Naive thymus-derived CD4-positive, alpha-beta T cell (primary cell): ENCODE data around the gene CCR6. TPM values are rescaled to one million over a fixed set of nuclear protein-coding genes. Genes with fewer than 3 reads are reported as not detected.
A peak's percentile ranks its signal among the peaks of the same experiment; 100 is the strongest.

Experiments
- ATAC-seq: fragments of 150-1000 bp; cut with Tn5 transposase; 2 replicates; pipeline ENCODE4 v1.10.0; 2021; ENCODE audit warnings: mild to moderate bottlenecking, moderate library complexity
- CTCF ChIA-PET: fragments of 350-600 bp; sonication (Branson Sonifier 250); formaldehyde crosslinking; loops from one replicate; lab custom pipeline; 2021; ENCODE audit warnings: antibody characterized with exemption; lab: Charles Lee
- POLR2A ChIA-PET: fragments of 350-600 bp; sonication (Branson Sonifier 250); formaldehyde crosslinking; loops from one replicate; lab custom pipeline; 2021; ENCODE audit warnings: antibody characterized with exemption, inconsistent platforms; lab: Charles Lee
- DNase-seq, 9 donors: peaks; one replicate each; pipeline versions ENCODE4 v3.0.0 to v3.0.0-alpha.2; 2020 to 2022; ENCODE audit warnings: mixed read lengths in 1 of 9
- H3K27ac ChIP-seq: one replicate; pipeline ENCODE4 v1.7.0; 2013; ENCODE audit warnings: mild to moderate bottlenecking, low read depth, low read length, moderate library complexity
- H3K27me3 ChIP-seq, 2 donors: one replicate each; pipeline ENCODE4 v1.7.0; 2013; ENCODE audit warnings: low read length in 2 of 2, mild to moderate bottlenecking in 2 of 2, moderate library complexity in 2 of 2; ENCODE audit not compliant: control insufficient read depth in 2 of 2, insufficient read depth in 2 of 2
- H3K36me3 ChIP-seq, 3 experiments: 1 replicate in 2 of 3; 2 replicates in 1 of 3; pipeline ENCODE4 v1.7.0; 2013; ENCODE audit warnings: low read length in 3 of 3, mild to moderate bottlenecking in 3 of 3, moderate library complexity in 1 of 3; ENCODE audit not compliant: insufficient read depth in 3 of 3, control insufficient read depth in 2 of 3
- H3K4me1 ChIP-seq, 2 donors: one replicate each; pipeline ENCODE4 v1.7.0; 2013; ENCODE audit warnings: low read length in 2 of 2, mild to moderate bottlenecking in 2 of 2, moderate library complexity in 1 of 2; ENCODE audit not compliant: control insufficient read depth in 2 of 2, insufficient read depth in 2 of 2
- H3K4me3 ChIP-seq: 2 replicates; pipeline ENCODE4 v1.7.0; 2013; ENCODE audit warnings: mild to moderate bottlenecking, low read length
- H3K9me3 ChIP-seq, 3 experiments: 1 replicate in 2 of 3; 2 replicates in 1 of 3; pipeline ENCODE4 v1.7.0; 2013; ENCODE audit warnings: low read length in 3 of 3; ENCODE audit not compliant: control insufficient read depth in 2 of 3
- H3K27ac Mint-ChIP-seq, 9 donors: one replicate each; pipeline ENCODE4 v1.8.0; 2020 to 2022; ENCODE audit warnings: mixed read lengths in 9 of 9, mild to moderate bottlenecking in 8 of 9, moderate library complexity in 5 of 9, inconsistent platforms in 2 of 9
- H3K27me3 Mint-ChIP-seq, 5 donors: one replicate each; pipeline ENCODE4 v1.8.0; 2021 to 2022; ENCODE audit warnings: mixed read lengths in 5 of 5, mild to moderate bottlenecking in 1 of 5
- H3K36me3 Mint-ChIP-seq, 5 donors: one replicate each; pipeline ENCODE4 v1.8.0; 2020 to 2022; ENCODE audit warnings: mixed read lengths in 5 of 5, mild to moderate bottlenecking in 3 of 5, inconsistent platforms in 1 of 5
- H3K4me1 Mint-ChIP-seq, 7 donors: one replicate each; pipeline ENCODE4 v1.8.0; 2020 to 2022; ENCODE audit warnings: mixed read lengths in 7 of 7, mild to moderate bottlenecking in 3 of 7, inconsistent platforms in 1 of 7
- H3K4me3 Mint-ChIP-seq, 10 donors: one replicate each; pipeline ENCODE4 v1.8.0; 2020 to 2022; ENCODE audit warnings: mild to moderate bottlenecking in 10 of 10, mixed read lengths in 10 of 10, moderate library complexity in 6 of 10, inconsistent platforms in 2 of 10
- H3K9me3 Mint-ChIP-seq, 11 donors: one replicate each; pipeline ENCODE4 v1.8.0; 2020 to 2022; ENCODE audit warnings: mixed read lengths in 11 of 11, mild to moderate bottlenecking in 4 of 11, inconsistent platforms in 1 of 11, moderate library complexity in 1 of 11
- intact Hi-C, 2 donors: fragments of 100-400 bp; cut with micrococcal nuclease; formaldehyde crosslinking; loops; one replicate each; pipeline ENCODE4 v1.15.1; 2023
- polyA plus RNA-seq, 2 donors: library from polyadenylated mRNA; unstranded; fragments of 300-500 nt; fragmentation: Illumina TruSeq; gene quantifications; one replicate each; pipeline ENCODE4 v1.2.3, GENCODE V29; 2021
- total RNA-seq, 6 experiments: library from RNA in 5 of 6; stranded (reverse) in 5 of 6; gene quantifications; 1 replicate in 5 of 6; 2 replicates in 1 of 6; pipeline ENCODE4 v1.2.3 and lab custom pipeline; 2021 to 2026

CCR6 gene
- total and polyA plus RNA-seq, 7 experiments from 2014 or later = 0.15 to 4.1 (median 0.50) TPM; not detected in 1

- Histone ChIP-seq H3K36me3 (no peaks in the 10 kb centered on the region), H3K4me1 (peaks cover 0 to 4% of the 10 kb centered on the region in 2 donors), H3K4me3 (no peak overlapping the region), H3K27ac (no peak overlapping the region), H3K27me3 (no peaks in the 10 kb centered on the region), H3K9me3 (no peaks in the 10 kb centered on the region)
- intact Hi-C loops = loop anchor here in 1 of 2 donors (5.0 kb wide), 1 partner anchor 146 kb away; the partner anchor contains the start of gene CEP43
- Mint-ChIP-seq H3K27me3 (peaks cover 0 to 21% (median 7%) of the 10 kb centered on the region in 5 donors), H3K4me3 (no peak overlapping the region), H3K27ac (no peak overlapping the region), H3K4me1 (peaks cover 0 to 6% (median 3%) of the 10 kb centered on the region in 7 donors), H3K9me3 (no peaks in the 10 kb centered on the region), H3K36me3 (no peaks in the 10 kb centered on the region)
- ATAC-seq (no peak), DNase-seq (no peak)
- ChIA-PET CTCF (interaction anchor here (0.5 to 2.8 kb wide), 5 partner anchors 48 to 358 kb away, joined by 3 to 16 read pairs (median 3); no protein-coding TSS in a partner anchor), POLR2A (no interaction called here)
Observed at GRCh38 chr6:167143041-167143440, 20.1 kb downstream of the CCR6 start.

DNA sequence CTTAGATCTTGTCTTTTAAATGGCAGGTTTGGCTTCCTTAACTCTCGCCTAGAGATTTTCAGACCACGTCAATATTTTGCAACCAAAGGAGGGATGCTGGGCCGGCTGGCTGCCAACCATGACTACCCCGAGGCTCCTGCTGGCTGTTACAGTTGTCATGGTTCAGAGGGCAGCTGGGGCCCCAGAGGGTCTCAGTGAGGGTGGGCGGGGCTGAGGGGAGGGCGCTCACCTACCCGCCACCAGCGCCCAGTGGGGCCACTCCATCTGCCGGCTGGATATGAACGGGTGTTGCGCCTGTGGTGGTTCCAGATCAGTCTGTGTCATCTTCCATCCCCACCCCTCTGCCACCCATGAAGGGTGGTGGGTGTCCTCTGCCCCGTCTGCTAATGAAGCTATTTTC, 22.6 kb downstream of the CCR6 start:
- no peak overlapping the region for H3K27ac Mint-ChIP-seq
- H3K27ac ChIP-seq = no peak overlapping the region
- no peak for DNase-seq
- POLR2A ChIA-PET = no interaction called here
- no peaks in the 10 kb centered on the region for H3K36me3 Mint-ChIP-seq
- no peaks in the 10 kb centered on the region for H3K36me3 ChIP-seq
- CTCF ChIA-PET = interaction anchor here (1.2 kb wide), 1 partner anchor 370 kb away, joined by 3 read pairs; no protein-coding TSS in a partner anchor
- intact Hi-C loops = no loop called here
- peaks cover 0 to 6% (median 3%) of the 10 kb centered on the region in 7 donors for H3K4me1 Mint-ChIP-seq
- no peaks in the 10 kb centered on the region for H3K27me3 ChIP-seq
- no peaks in the 10 kb centered on the region for H3K9me3 ChIP-seq
- H3K4me3 ChIP-seq = no peak overlapping the region
- H3K4me3 Mint-ChIP-seq = no peak overlapping the region
- H3K4me1 ChIP-seq = peaks cover 0 to 4% of the 10 kb centered on the region in 2 donors
- no peaks in the 10 kb centered on the region for H3K9me3 Mint-ChIP-seq
- peaks cover 0 to 21% (median 3%) of the 10 kb centered on the region in 5 donors for H3K27me3 Mint-ChIP-seq
- ATAC-seq = no peak

GRCh38 chr6:167146135-167146534, 23.2 kb downstream of the CCR6 start:
- Mint-ChIP-seq H3K4me3 (peak overlapping the region in 2 of 10 donors; percentile 22 to 56), H3K9me3 (no peaks in the 10 kb centered on the region), H3K27me3 (peaks cover 0 to 21% (median 3%) of the 10 kb centered on the region in 5 donors), H3K36me3 (no peaks in the 10 kb centered on the region), H3K4me1 (peaks cover 0 to 6% (median 3%) of the 10 kb centered on the region in 7 donors), H3K27ac (no peak overlapping the region)
- DNase-seq = no peak
- Histone ChIP-seq H3K27ac (no peak overlapping the region), H3K36me3 (no peaks in the 10 kb centered on the region), H3K4me3 (no peak overlapping the region), H3K4me1 (peaks cover 1 to 4% of the 10 kb centered on the region in 2 donors), H3K27me3 (no peaks in the 10 kb centered on the region), H3K9me3 (no peaks in the 10 kb centered on the region)
- CTCF ChIA-PET = interaction anchor here (1.2 kb wide), 1 partner anchor 370 kb away, joined by 3 read pairs; no protein-coding TSS in a partner anchor
- POLR2A ChIA-PET = no interaction called here
- intact Hi-C loops = no loop called here
- ATAC-seq = no peak

DNA sequence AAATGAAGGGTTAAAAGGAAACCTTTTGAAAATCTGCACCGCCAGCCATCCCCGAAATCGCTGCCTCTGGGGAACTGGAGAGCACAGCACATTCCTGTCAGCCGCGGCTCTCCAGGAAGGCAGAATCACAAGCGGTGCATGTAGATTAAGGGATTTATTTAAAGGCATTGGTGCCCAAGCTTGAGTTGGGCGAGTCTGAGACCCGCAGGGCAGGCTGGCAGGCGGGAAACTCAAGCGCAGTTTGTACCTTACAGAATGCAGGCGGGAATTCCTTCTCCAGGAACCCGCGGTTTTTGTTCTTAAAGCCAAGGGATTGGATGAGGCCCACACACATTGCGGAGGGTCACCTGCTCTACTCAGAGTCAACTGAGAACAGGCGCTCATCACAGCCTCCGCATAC, 24.1 kb downstream of the CCR6 start:
- H3K27me3 ChIP-seq = no peaks in the 10 kb centered on the region
- Mint-ChIP-seq H3K4me3 (peak overlapping the region in 6 of 10 donors; percentile 1 to 59 (median 38)), H3K36me3 (no peaks in the 10 kb centered on the region), H3K27me3 (peaks cover 0 to 21% (median 3%) of the 10 kb centered on the region in 5 donors), H3K4me1 (peaks cover 0 to 6% (median 3%) of the 10 kb centered on the region in 7 donors), H3K9me3 (no peaks in the 10 kb centered on the region), H3K27ac (no peak overlapping the region)
- intact Hi-C loops = no loop called here
- H3K27ac ChIP-seq = no peak overlapping the region
- POLR2A ChIA-PET = no interaction called here
- H3K4me1 ChIP-seq = peaks cover 3 to 4% of the 10 kb centered on the region in 2 donors
- DNase-seq (no peak), ATAC-seq (no peak)
- no peak overlapping the region for H3K4me3 ChIP-seq
- H3K9me3 ChIP-seq = no peaks in the 10 kb centered on the region
- no peaks in the 10 kb centered on the region for H3K36me3 ChIP-seq
- CTCF ChIA-PET = interaction anchor here (1.4 kb wide), 1 partner anchor 372 kb away, joined by 3 read pairs; no protein-coding TSS in a partner anchor

DNA sequence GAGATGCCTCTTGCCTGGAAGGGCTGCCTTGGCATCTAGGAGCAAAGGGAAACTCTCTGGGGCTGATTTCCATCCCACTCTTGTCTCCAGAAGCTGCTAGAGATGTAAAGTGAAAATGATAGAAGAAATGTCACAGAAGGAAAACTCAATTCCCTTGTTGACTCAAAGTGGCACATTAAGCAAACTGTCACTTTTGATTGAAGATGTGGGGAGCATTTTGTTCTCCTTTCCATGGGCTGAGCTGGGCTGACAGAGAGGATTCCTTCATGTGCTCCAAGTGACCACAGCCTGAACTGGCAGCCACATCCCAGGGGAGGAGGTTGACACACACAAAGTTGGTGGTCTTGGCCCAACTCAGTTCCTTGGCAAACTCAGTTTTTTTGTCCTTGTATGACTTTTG, 25.1 kb downstream of the CCR6 start:
- Mint-ChIP-seq H3K9me3 (no peaks in the 10 kb centered on the region), H3K27me3 (peaks cover 0 to 21% (median 6%) of the 10 kb centered on the region in 5 donors), H3K36me3 (no peaks in the 10 kb centered on the region), H3K4me3 (no peak overlapping the region), H3K27ac (no peak overlapping the region), H3K4me1 (peaks cover 0 to 6% (median 0%) of the 10 kb centered on the region in 7 donors)
- no peak overlapping the region for H3K4me3 ChIP-seq
- POLR2A ChIA-PET = no interaction called here
- no peaks in the 10 kb centered on the region for H3K9me3 ChIP-seq
- H3K36me3 ChIP-seq = no peaks in the 10 kb centered on the region
- no peak for DNase-seq
- no peak for ATAC-seq
- intact Hi-C loops = no loop called here
- CTCF ChIA-PET = interaction anchor here (1.4 kb wide), 1 partner anchor 373 kb away, joined by 3 read pairs; no protein-coding TSS in a partner anchor
- H3K27me3 ChIP-seq = no peaks in the 10 kb centered on the region
- H3K27ac ChIP-seq = no peak overlapping the region
- peaks cover 0 to 3% of the 10 kb centered on the region in 2 donors for H3K4me1 ChIP-seq

GRCh38 chr6:167148997-167149396, 26.1 kb downstream of the CCR6 start:
- intact Hi-C loops = no loop called here
- DNase-seq (no peak), ATAC-seq (no peak)
- ChIA-PET CTCF (no interaction called here), POLR2A (no interaction called here)
- Histone ChIP-seq H3K27me3 (no peaks in the 10 kb centered on the region), H3K27ac (no peak overlapping the region), H3K4me1 (peaks cover 0 to 3% of the 10 kb centered on the region in 2 donors), H3K9me3 (no peaks in the 10 kb centered on the region), H3K4me3 (no peak overlapping the region), H3K36me3 (no peaks in the 10 kb centered on the region)
- Mint-ChIP-seq H3K4me3 (no peak overlapping the region), H3K27me3 (peaks cover 0 to 18% (median 6%) of the 10 kb centered on the region in 5 donors), H3K27ac (no peak overlapping the region), H3K36me3 (no peaks in the 10 kb centered on the region), H3K9me3 (no peaks in the 10 kb centered on the region), H3K4me1 (peaks cover 0 to 6% (median 0%) of the 10 kb centered on the region in 7 donors)
